RWPE1 (cell line): ENCODE results near the gene POLR2L.

ENCODE experiments used
- CTCF ChIA-PET: fragments of 350-600 bp; sonication (Branson Sonifier 250); formaldehyde crosslinking; extraction: SDS; loops from one replicate; lab custom pipeline; 2021; lab: Yijun Ruan, JAX
- POLR2A ChIA-PET: fragments of 400-600 bp; formaldehyde crosslinking; extraction: SDS; loops from one replicate; lab custom pipeline; 2020; ENCODE audit warnings: antibody characterized with exemption; ENCODE audit not compliant: low non-redundant PET; lab: Yijun Ruan, JAX
- DNase-seq: peaks from one replicate; pipeline ENCODE4 v3.0.0; 2012; ENCODE audit warnings: low spot score
- H3K27ac ChIP-seq: fragments of 450-650 bp; 2 replicates; pipeline ENCODE4 v1.5.1; 2017
- CTCF ChIP-seq: fragments of 450-650 bp; conservative IDR thresholded peaks from 2 replicates; pipeline ENCODE4 v1.5.1; 2017; ENCODE audit warnings: low read depth, mild to moderate bottlenecking

POLR2L gene

GRCh38 chr11:844693-845644, 2.6 kb upstream of the POLR2L start:
- no peak for TF ChIP-seq CTCF
- ChIA-PET POLR2A (interaction anchor here (1.3 kb wide), 1 partner anchor 26 kb away, joined by 4 read pairs; no protein-coding TSS in a partner anchor), CTCF (interaction anchor here (0.6 to 1.5 kb wide), 4 partner anchors 80 to 670 kb away, joined by 3 to 5 read pairs (median 4); no protein-coding TSS in a partner anchor)
- peak; percentile 75 for DNase-seq
- peak overlapping the region; percentile 99 for H3K27ac ChIP-seq

- H3K27ac ChIP-seq: peak overlapping the region; percentile 99
- no peak for TF ChIP-seq CTCF
- DNase-seq: peak; percentile 86
- ChIA-PET CTCF (interaction anchor here (0.6 to 1.5 kb wide), 3 partner anchors 81 to 671 kb away, joined by 3 to 5 read pairs (median 4); no protein-coding TSS in a partner anchor), POLR2A (interaction anchor here (1.2 to 1.7 kb wide), 3 partner anchors 11 to 25 kb away, joined by 4 to 7 read pairs (median 5); partner anchors contain the start of gene CD151)
Measured at GRCh38 chr11:843818-844692, 1.7 kb upstream of the POLR2L start.

- CTCF ChIA-PET: interaction anchor here (0.6 kb wide), 2 partner anchors 35 to 187 kb away, joined by 3 read pairs; no protein-coding TSS in a partner anchor
- H3K27ac ChIP-seq: peak overlapping the region; percentile 99
- POLR2A ChIA-PET: interaction anchor here (0.5 to 1.7 kb wide), 7 partner anchors 9 to 235 kb away, joined by 3 to 7 read pairs (median 4); partner anchors contain the start of gene CD151
- no peak for DNase-seq
- TF ChIP-seq CTCF: no peak
Measured at GRCh38 chr11:843086-843734, 881 bp upstream of the POLR2L start.

GRCh38 chr11:841981-842369, 354 bp downstream of the POLR2L start:
- H3K27ac ChIP-seq: peak overlapping the region; percentile 99
- no peak for DNase-seq
- POLR2A ChIA-PET: interaction anchor here (1.3 kb wide), 1 partner anchor 23 kb away, joined by 4 read pairs; the partner anchor contains the start of gene PNPLA2
- no peak for TF ChIP-seq CTCF
- CTCF ChIA-PET: no interaction called here

GRCh38 chr11:839875-840617, 2.3 kb downstream of the POLR2L start:
- DNase-seq: no peak
- ChIA-PET POLR2A (no interaction called here), CTCF (interaction anchor here (0.6 kb wide), 2 partner anchors 212 to 313 kb away, joined by 3 read pairs; no protein-coding TSS in a partner anchor)
- TF ChIP-seq CTCF: peak; percentile 18; the same call in 1 of the 2 replicates
- peak overlapping the region; percentile 99 for H3K27ac ChIP-seq
